Sigmoid colon (tissue), 4 donors: ENCODE results near the gene MRPL55.

Experiments used
- EP300 ChIP-seq, 4 donors: sonication (generic); formaldehyde crosslinking; IDR thresholded peaks; one replicate each; pipeline ENCODE4 v1.6.1; 2017; ENCODE audit warnings: antibody characterized with exemption in 4 of 4
- POLR2A ChIP-seq, 2 donors: fragments of 450-650 bp; IDR thresholded peaks; one replicate each; pipeline ENCODE4 v1.6.1; 2016; ENCODE audit warnings: antibody characterized with exemption in 2 of 2, mild to moderate bottlenecking in 2 of 2, moderate library complexity in 2 of 2
- POLR2AphosphoS5 ChIP-seq, 4 donors: sonication (generic); formaldehyde crosslinking; IDR thresholded peaks; one replicate each; pipeline ENCODE4 v1.6.1; 2017; ENCODE audit warnings: antibody characterized with exemption in 4 of 4
- TF ChIP-seq, protein P1 (sequence below), 4 experiments: fragments of 450-650 bp in 3 of 4; fragments of 200-600 bp in 1 of 4; IDR thresholded peaks; one replicate each; pipeline ENCODE4 v1.5.1; 2016 to 2019; ENCODE audit warnings: antibody characterized with exemption in 4 of 4, mild to moderate bottlenecking in 3 of 4, moderate library complexity in 2 of 4

- TF ChIP-seq, protein P1, sequence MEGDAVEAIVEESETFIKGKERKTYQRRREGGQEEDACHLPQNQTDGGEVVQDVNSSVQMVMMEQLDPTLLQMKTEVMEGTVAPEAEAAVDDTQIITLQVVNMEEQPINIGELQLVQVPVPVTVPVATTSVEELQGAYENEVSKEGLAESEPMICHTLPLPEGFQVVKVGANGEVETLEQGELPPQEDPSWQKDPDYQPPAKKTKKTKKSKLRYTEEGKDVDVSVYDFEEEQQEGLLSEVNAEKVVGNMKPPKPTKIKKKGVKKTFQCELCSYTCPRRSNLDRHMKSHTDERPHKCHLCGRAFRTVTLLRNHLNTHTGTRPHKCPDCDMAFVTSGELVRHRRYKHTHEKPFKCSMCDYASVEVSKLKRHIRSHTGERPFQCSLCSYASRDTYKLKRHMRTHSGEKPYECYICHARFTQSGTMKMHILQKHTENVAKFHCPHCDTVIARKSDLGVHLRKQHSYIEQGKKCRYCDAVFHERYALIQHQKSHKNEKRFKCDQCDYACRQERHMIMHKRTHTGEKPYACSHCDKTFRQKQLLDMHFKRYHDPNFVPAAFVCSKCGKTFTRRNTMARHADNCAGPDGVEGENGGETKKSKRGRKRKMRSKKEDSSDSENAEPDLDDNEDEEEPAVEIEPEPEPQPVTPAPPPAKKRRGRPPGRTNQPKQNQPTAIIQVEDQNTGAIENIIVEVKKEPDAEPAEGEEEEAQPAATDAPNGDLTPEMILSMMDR (IDR thresholded peaks at IDR 0.05): no peak
- TF ChIP-seq POLR2A (IDR thresholded peaks at IDR 0.05) (no peak), EP300 (IDR thresholded peaks at IDR 0.05) (no peak), POLR2AphosphoS5 (IDR thresholded peaks at IDR 0.05) (no peak)
These were observed 19.3 kb downstream of the MRPL55 start for GRCh38 chr1:228089519-228090380.
